GM19351 (cell line): Measurements from ENCODE around the gene ALOX12B.
"Not testable (repeated sequence)": the region's sequence is repeated elsewhere in the genome, so short reads cannot be mapped to it uniquely, and the experiment has no call there.

Experiments
- ATAC-seq: cut with Tn5 transposase; IDR thresholded peaks from one replicate; pipeline ENCODE4 v1.9.1; 2021; ENCODE audit warnings: mild to moderate bottlenecking, moderate library complexity; ENCODE audit not compliant: unreplicated experiment

Gene ALOX12B

DNA sequence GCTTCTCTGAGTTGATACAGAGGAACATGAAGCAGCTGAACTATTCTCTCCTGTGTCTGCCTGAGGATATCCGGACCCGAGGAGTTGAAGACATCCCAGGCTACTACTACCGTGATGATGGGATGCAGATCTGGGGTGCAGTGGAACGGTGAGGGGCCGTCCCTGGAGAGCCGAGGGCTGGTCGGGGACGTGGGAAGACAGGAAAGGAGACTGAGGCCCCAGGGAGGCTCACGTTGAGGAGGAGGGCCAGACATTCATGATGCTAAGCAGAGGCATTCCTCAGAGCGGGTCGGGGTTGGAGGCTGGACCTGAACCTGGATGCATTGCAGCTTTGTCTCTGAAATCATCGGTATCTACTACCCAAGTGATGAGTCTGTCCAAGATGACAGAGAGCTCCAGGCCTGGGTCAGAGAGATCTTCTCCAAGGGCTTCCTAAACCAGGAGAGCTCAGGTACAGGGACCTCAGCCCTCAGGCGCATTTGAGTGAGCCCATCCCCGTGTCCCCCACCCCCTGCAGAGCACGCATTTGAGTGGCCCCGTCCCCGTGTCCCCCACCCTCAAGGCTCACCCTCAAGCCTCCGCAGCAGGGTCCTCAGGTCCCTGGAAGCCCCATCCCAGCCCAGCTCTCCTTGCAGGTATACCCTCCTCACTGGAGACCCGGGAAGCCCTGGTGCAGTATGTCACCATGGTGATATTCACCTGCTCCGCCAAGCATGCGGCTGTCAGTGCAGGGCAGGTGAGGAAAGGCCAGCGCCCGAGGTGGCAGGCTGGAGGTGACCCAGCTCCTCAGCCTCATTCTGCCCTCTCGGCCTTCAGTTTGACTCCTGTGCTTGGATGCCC lies 40.4 kb downstream of the ALOX12B start:
- ATAC-seq: no peak

DNA sequence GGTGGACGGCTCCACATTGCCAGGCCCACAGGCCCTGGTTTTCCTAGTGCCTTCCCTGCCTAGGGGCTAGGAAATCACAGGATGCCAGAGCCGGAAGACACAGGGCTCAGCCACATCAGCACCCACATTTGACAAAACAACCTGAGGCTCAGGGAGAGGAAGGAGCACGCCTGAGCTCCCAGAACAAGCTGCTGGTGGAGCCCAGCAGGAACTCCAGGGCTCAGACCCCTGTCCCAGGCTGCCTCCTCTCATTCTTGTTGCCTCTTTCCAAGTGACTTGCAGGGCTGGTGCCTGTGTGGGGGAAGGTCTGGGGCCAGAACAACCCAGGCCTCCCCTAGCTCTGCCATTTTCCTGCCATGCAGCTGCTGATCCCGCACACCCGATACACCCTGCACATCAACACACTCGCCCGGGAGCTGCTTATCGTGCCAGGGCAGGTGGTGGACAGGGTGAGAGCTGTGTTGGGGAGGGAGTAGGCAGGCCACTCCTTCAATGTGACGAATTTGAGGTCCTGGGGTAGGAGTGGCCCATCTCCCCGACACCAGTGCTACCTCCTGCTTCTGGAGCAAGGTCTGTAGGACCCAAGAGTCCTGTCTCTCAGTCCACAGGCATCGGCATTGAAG lies 41.1 kb downstream of the ALOX12B start:
- ATAC-seq: no peak

DNA sequence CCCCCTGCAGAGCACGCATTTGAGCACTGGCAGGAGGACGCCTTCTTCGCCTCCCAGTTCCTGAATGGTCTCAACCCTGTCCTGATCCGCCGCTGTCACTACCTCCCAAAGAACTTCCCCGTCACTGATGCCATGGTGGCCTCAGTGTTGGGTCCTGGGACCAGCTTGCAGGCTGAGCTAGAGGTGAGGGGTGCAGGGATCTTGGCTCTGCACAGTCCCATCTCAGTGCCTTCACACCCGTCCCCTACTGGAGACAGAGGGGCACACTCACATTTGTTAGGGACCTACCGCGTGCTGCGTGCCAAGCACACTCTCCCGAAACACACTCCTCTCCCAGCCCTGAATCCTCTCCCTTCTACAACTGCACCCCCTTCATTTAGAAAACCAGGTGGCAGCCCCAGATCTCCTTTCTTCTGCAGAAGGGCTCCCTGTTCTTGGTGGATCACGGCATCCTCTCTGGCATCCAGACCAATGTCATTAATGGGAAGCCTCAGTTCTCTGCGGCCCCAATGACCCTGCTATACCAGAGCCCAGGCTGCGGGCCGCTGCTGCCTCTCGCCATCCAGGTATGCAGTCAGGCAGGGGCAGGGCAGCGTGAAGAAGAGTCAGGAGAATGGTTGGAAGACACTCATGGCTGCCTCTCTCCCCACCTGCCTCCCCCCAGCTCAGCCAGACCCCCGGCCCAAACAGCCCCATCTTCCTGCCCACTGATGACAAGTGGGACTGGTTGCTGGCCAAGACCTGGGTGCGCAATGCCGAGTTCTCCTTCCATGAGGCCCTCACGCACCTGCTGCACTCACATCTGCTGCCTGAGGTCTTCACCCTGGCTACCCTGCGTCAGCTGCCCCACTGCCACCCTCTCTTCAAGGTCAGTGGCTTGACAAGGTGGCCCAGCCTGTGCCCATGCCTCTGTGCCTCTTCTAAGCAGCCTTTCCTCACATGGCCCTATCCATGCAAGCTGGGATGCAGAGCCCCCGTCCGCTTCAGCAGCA lies 42.4 kb downstream of the ALOX12B start:
- ATAC-seq: no peak

DNA sequence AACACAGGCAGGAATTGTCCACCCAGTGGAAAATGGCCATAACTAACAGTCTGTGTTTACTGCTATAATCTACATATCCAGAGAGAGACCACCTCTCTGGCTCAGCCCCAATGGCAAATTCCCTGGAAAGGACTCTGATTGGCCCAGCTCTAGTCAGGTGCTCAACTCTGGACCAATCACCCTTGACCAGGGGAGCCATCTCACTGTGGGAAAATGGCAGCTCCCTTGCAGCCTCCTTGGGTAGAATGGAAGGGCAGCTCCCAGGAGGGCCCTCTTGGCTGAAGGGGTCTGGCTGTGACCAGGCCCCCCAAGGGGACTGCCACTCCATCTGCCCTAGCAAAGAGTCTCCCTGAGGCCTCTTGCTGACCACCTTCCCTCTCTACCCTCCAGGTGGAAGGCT lies 45.5 kb downstream of the ALOX12B start:
- ATAC-seq: no peak

DNA sequence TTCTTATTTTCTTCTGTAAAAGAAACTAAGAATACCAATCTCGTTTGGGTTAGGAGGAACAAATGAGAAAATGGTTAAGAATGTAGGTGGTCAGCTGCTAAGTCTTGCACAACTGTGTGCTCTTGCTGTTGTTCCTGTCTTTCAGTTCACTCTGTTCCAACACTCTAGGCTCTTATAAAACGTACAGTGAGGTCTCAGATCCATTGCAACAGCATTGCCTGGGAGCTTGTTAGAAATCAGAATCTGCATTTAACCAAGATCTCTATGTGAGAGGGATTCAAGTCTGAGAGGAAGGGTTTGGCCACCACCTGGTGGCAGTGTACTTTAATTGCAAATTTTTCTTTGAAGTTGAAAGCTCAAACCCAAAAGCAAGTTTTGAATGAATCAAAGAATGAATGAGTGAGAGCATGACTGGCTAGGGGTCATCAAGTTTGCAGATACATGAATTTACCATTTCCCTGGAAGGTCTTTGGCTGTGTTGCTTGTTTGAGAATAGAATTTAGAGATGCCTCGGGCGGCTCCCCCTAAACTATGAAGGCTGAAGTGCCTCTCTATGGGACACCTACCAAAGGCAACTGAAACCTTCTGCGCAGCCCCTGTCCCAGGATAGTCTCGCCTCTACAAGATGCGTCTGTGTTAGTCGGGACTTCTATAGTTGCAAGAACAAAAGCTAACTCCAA lies 46.1 kb downstream of the ALOX12B start:
- ATAC-seq: no peak

- no peak for ATAC-seq
These were observed 47.8 kb downstream of the ALOX12B start for GRCh38 chr17:8039611-8040168.

GRCh38 chr17:8038954-8039610 lies 48.4 kb downstream of the ALOX12B start, which contains the start of gene ALOX15B:
Gene ALOX15B, plus strand, starts transcription at chr17:8039059. Its CDS starts 97 bp downstream, at chr17:8039156.
- ATAC-seq: no peak

GRCh38 chr17:8032442-8032841 lies 55.1 kb downstream of the ALOX12B start:
- ATAC-seq: no peak

- no peak for ATAC-seq
These were observed 55.6 kb downstream of the ALOX12B start for GRCh38 chr17:8031950-8032349.

GRCh38 chr17:8031261-8031661 lies 56.3 kb downstream of the ALOX12B start:
- no peak for ATAC-seq

DNA sequence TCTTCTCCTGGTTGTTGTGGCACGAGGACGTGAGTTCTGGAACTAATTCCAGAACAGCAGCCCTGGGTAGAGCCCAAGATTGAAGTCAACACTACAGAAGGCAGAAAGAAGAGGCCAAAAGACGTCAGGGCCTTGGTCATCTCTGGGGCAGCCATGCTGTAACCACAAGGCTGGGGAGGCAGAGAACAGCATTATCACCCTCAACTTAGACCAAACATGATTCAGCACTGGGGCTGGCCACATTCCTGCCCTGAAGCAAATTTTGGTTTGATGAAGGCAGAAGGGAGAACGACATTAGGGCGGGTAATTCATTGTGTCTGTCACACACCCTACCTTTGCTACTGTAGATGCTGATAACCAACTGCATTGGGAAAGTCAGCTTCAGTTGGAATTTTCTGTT lies 58.4 kb downstream of the ALOX12B start:
- no peak for ATAC-seq

DNA sequence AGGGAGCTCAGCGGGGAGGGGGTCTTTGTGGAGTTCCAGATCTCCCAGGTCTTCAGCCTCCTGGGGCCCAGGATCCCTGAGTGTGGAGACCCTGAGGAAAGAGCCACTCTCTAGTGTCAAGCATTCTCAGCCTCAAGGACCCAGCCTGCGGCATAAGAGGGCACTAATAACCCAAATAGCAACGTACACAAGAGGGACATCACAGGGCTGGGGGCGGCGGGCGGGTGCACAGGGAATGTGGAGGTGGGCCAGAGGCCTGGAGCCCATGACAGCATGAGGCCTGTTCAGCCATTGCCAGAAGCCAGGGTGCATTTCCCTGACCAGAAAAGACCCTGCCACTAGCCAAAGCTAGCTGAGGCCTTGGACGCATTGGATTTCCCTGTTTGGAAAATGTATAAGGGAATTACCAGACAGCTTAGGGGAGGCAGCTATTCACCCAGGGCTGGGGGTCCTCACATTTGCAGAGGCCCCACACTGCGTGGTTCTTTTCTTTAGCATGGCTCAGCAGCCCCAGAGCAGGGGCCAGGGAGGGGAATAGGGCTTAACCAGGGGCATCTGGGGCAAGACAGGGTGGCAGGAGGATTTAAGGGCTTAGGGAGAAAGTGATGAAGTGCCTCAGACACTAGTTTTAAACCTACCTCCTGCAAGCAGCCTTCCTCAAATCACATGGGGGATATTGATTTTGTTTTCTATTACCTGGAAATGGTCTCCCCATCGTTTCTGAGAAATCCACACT lies 62.2 kb downstream of the ALOX12B start:
- ATAC-seq: no peak

DNA sequence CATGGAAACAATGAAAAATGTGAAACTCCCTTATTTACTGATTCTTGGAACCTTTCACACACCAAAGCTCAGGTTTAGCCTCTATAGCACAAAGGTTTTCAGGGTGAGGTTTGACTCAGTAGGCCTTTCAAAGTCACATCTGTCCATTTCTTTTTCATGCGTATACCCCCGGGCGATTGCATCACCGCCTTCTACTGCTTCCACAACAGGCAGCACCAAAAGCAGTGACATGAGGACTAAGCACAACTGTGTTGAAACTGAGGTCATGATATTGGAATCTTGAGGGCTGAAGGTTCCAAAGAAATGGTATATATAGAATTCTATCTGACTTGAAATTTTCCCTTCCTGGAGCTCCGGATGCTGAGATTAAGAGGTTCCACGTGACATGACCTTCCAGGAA lies 63.4 kb downstream of the ALOX12B start:
- not testable (repeated sequence) for ATAC-seq
